Mucosa of stomach (tissue), 1 donor: ENCODE measurements around the gene RMND1.

ENCODE experiments used
- H3K27me3 ChIP-seq: one replicate; pipeline ENCODE4 v1.7.0; 2013; ENCODE audit warnings: mild to moderate bottlenecking, low read length; ENCODE audit not compliant: control insufficient read depth, insufficient read depth
- H3K36me3 ChIP-seq: one replicate; pipeline ENCODE4 v1.7.0; 2013; ENCODE audit warnings: low read length; ENCODE audit not compliant: control insufficient read depth, insufficient read depth
- H3K4me1 ChIP-seq: one replicate; pipeline ENCODE4 v1.7.0; 2013; ENCODE audit warnings: mild to moderate bottlenecking, low read length; ENCODE audit not compliant: control insufficient read depth, insufficient read depth
- H3K4me3 ChIP-seq: one replicate; pipeline ENCODE4 v1.7.0; 2013; ENCODE audit warnings: low read length
- H3K9ac ChIP-seq: one replicate; pipeline ENCODE4 v1.7.0; 2013; ENCODE audit warnings: mild to moderate bottlenecking, low read length, moderate library complexity
- H3K9me3 ChIP-seq: one replicate; pipeline ENCODE4 v1.7.0; 2013; ENCODE audit warnings: mild to moderate bottlenecking, low read length, moderate library complexity; ENCODE audit not compliant: control insufficient read depth
- donor health status: Pancreatic carcinoma.

Gene RMND1

GRCh38 chr6:151451950-151452749 is at the start of gene RMND1:
Gene RMND1 (minus strand): TSS chr6:151452126. CDS start chr6:151445811, 6,315 bp downstream.
- Histone ChIP-seq H3K27me3 (no peaks in the 10 kb centered on the region), H3K4me1 (no peaks in the 10 kb centered on the region), H3K4me3 (peak within 1 kb of the TSS; percentile 72), H3K9ac (peak within 1 kb of the TSS; percentile 86), H3K36me3 (no peaks in the 10 kb centered on the region), H3K9me3 (no peaks in the 10 kb centered on the region)

GRCh38 chr6:151499551-151499950 is 47.6 kb upstream of the RMND1 start:
- H3K4me3 ChIP-seq: no peak overlapping the region
- no peak overlapping the region for H3K9ac ChIP-seq
- no peaks in the 10 kb centered on the region for H3K27me3 ChIP-seq
- no peaks in the 10 kb centered on the region for H3K9me3 ChIP-seq
- no peaks in the 10 kb centered on the region for H3K36me3 ChIP-seq
- peaks cover 24% of the 10 kb centered on the region for H3K4me1 ChIP-seq

- H3K4me1 ChIP-seq: peaks cover 21% of the 10 kb centered on the region
- no peaks in the 10 kb centered on the region for H3K27me3 ChIP-seq
- H3K36me3 ChIP-seq: no peaks in the 10 kb centered on the region
- no peak overlapping the region for H3K4me3 ChIP-seq
- no peaks in the 10 kb centered on the region for H3K9me3 ChIP-seq
- no peak overlapping the region for H3K9ac ChIP-seq
These were observed 46.4 kb upstream of the RMND1 start for GRCh38 chr6:151498327-151498726.

- H3K27me3 ChIP-seq: no peaks in the 10 kb centered on the region
- peaks cover 22% of the 10 kb centered on the region for H3K4me1 ChIP-seq
These were observed 46.0 kb upstream of the RMND1 start for GRCh38 chr6:151497905-151498304.

GRCh38 chr6:151495380-151495779 is 43.5 kb upstream of the RMND1 start:
- Histone ChIP-seq H3K4me1 (peaks cover 13% of the 10 kb centered on the region), H3K27me3 (no peaks in the 10 kb centered on the region), H3K36me3 (no peaks in the 10 kb centered on the region), H3K9ac (no peak overlapping the region), H3K9me3 (no peaks in the 10 kb centered on the region), H3K4me3 (no peak overlapping the region)

More at GRCh38 chr6:151497905-151498304, 46.0 kb upstream of the RMND1 start:
- Histone ChIP-seq H3K9me3 (no peaks in the 10 kb centered on the region), H3K9ac (no peak overlapping the region), H3K36me3 (no peaks in the 10 kb centered on the region), H3K4me3 (no peak overlapping the region)

- Histone ChIP-seq H3K36me3 (no peaks in the 10 kb centered on the region), H3K4me1 (peaks cover 13% of the 10 kb centered on the region), H3K27me3 (no peaks in the 10 kb centered on the region), H3K9me3 (no peaks in the 10 kb centered on the region), H3K9ac (peak overlapping the region; percentile 88), H3K4me3 (peak overlapping the region; percentile 76)
These were observed 43.0 kb upstream of the RMND1 start for GRCh38 chr6:151494936-151495320.

- peak overlapping the region; percentile 88 for H3K9ac ChIP-seq
- H3K4me3 ChIP-seq: peak overlapping the region; percentile 76
These were observed 42.5 kb upstream of the RMND1 start for GRCh38 chr6:151494235-151494935.

GRCh38 chr6:151493804-151494234 is 41.9 kb upstream of the RMND1 start, which contains the start of gene CCDC170:
Gene CCDC170 (plus strand): TSS chr6:151494017. CDS start chr6:151494129, 112 bp downstream.
- H3K27me3 ChIP-seq: no peaks in the 10 kb centered on the region
- H3K9ac ChIP-seq: peak within 1 kb of the TSS; percentile 88
- H3K4me3 ChIP-seq: peak within 1 kb of the TSS; percentile 76
- H3K4me1 ChIP-seq: peaks cover 13% of the 10 kb centered on the region
- no peaks in the 10 kb centered on the region for H3K36me3 ChIP-seq
- no peaks in the 10 kb centered on the region for H3K9me3 ChIP-seq

More at GRCh38 chr6:151494235-151494935, 42.5 kb upstream of the RMND1 start:
- Histone ChIP-seq H3K27me3 (no peaks in the 10 kb centered on the region), H3K36me3 (no peaks in the 10 kb centered on the region), H3K9me3 (no peaks in the 10 kb centered on the region), H3K4me1 (peaks cover 13% of the 10 kb centered on the region)

GRCh38 chr6:151493161-151493803 is 41.4 kb upstream of the RMND1 start:
- peaks cover 13% of the 10 kb centered on the region for H3K4me1 ChIP-seq
- H3K4me3 ChIP-seq: peak overlapping the region; percentile 76
- no peaks in the 10 kb centered on the region for H3K36me3 ChIP-seq
- H3K27me3 ChIP-seq: no peaks in the 10 kb centered on the region
- peak overlapping the region; percentile 88 for H3K9ac ChIP-seq
- no peaks in the 10 kb centered on the region for H3K9me3 ChIP-seq

- H3K4me3 ChIP-seq: no peak overlapping the region
- H3K9me3 ChIP-seq: no peaks in the 10 kb centered on the region
- H3K27me3 ChIP-seq: no peaks in the 10 kb centered on the region
- H3K4me1 ChIP-seq: peaks cover 12% of the 10 kb centered on the region
- no peak overlapping the region for H3K9ac ChIP-seq
- no peaks in the 10 kb centered on the region for H3K36me3 ChIP-seq
These were observed 39.1 kb upstream of the RMND1 start for GRCh38 chr6:151490996-151491395.

- no peaks in the 10 kb centered on the region for H3K27me3 ChIP-seq
- H3K9ac ChIP-seq: no peak overlapping the region
- no peak overlapping the region for H3K4me3 ChIP-seq
- no peaks in the 10 kb centered on the region for H3K9me3 ChIP-seq
- no peaks in the 10 kb centered on the region for H3K36me3 ChIP-seq
- peaks cover under 1% of the 10 kb centered on the region for H3K4me1 ChIP-seq
These were observed 36.3 kb upstream of the RMND1 start for GRCh38 chr6:151488226-151488625.

GRCh38 chr6:151483994-151484393 is 32.1 kb upstream of the RMND1 start:
- no peaks in the 10 kb centered on the region for H3K27me3 ChIP-seq
- H3K4me3 ChIP-seq: no peak overlapping the region
- H3K9me3 ChIP-seq: no peaks in the 10 kb centered on the region
- no peak overlapping the region for H3K9ac ChIP-seq
- H3K36me3 ChIP-seq: no peaks in the 10 kb centered on the region
- H3K4me1 ChIP-seq: peaks cover 5% of the 10 kb centered on the region
